GM12878 (cell line): ENCODE data around the gene USF1. TPM values are rescaled to one million over a fixed set of nuclear protein-coding genes. Genes with fewer than 3 reads are reported as not detected.
"Not testable (repeated sequence)": the region's sequence is repeated elsewhere in the genome, so short reads cannot be mapped to it uniquely, and the experiment has no call there.

Experiments
- ATAC-seq: fragments of 200-7000 bp; cut with Tn5 transposase; 3 replicates; pipeline ENCODE4 v1.9.1; 2020; ENCODE audit warnings: mild to moderate bottlenecking, moderate library complexity
- BruUV-seq: library from RNA; stranded (reverse); fragments of 400-500 nt; replicated peaks from 2 replicates; lab custom pipeline; 2021; lab: Mats Ljungman, UMichigan
- CTCF ChIA-PET: fragments of 300-600 bp; sonication (Branson Sonifier 250); formaldehyde crosslinking; extraction: SDS; loops from one replicate; lab custom pipeline; 2021; ENCODE audit warnings: inconsistent platforms; lab: Yijun Ruan, JAX
- POLR2A ChIA-PET: fragments of 350-600 bp; formaldehyde crosslinking; extraction: SDS; loops from one replicate; lab custom pipeline; 2021; ENCODE audit warnings: inconsistent platforms; lab: Charles Lee
- RAD21 ChIA-PET: fragments of 300-600 bp; sonication (Branson Sonifier 250); formaldehyde crosslinking; loops from one replicate; lab custom pipeline; 2023; ENCODE audit warnings: antibody characterized with exemption; ENCODE audit not compliant: unreplicated experiment; lab: Charles Lee
- SMC1A ChIA-PET: fragments of 300-600 bp; sonication (Branson Sonifier 250); formaldehyde crosslinking; loops from one replicate; lab custom pipeline; 2023; ENCODE audit not compliant: unreplicated experiment, uncharacterized antibody; lab: Charles Lee
- DNase-seq: peaks from one replicate; pipeline ENCODE4 v3.0.0-alpha.2; 2011; ENCODE audit warnings: low read depth, low spot score
- FAIRE-seq: peaks from 3 replicates; lab custom pipeline; 2011; peaks lifted over from hg19 to GRCh38; lab: Jason Lieb, UNC
- H2AFZ ChIP-seq: 2 replicates; pipeline ENCODE4 v1.6.0; 2011; ENCODE audit warnings: low read depth, low read length, control low read depth; ENCODE audit not compliant: control insufficient read depth
- H3K27ac ChIP-seq: 2 replicates; pipeline ENCODE4 v1.5.1; 2011; ENCODE audit warnings: control low read depth; ENCODE audit not compliant: control insufficient read depth, insufficient read depth
- H3K27me3 ChIP-seq, 2 experiments: replicated peaks in 1 of 2; 2 replicates each; pipeline versions ENCODE4 v1.6.0 to v1.6.1; 2011; ENCODE audit warnings: low read length in 1 of 2; ENCODE audit not compliant: control insufficient read depth in 2 of 2, insufficient read depth in 2 of 2
- H3K36me3 ChIP-seq, 2 experiments: 2 replicates each; pipeline ENCODE4 v1.5.1; 2011; ENCODE audit warnings: low read length in 1 of 2; ENCODE audit not compliant: control insufficient read depth in 2 of 2, insufficient read depth in 2 of 2
- H3K4me1 ChIP-seq: 2 replicates; pipeline ENCODE4 v1.6.1; 2011; ENCODE audit warnings: mild to moderate bottlenecking, low read length, moderate library complexity, mixed read lengths; ENCODE audit not compliant: control insufficient read depth, insufficient read depth
- H3K4me2 ChIP-seq: 2 replicates; pipeline ENCODE4 v1.6.0; 2011; ENCODE audit warnings: control low read depth; ENCODE audit not compliant: control insufficient read depth, insufficient read depth
- H3K4me3 ChIP-seq: fragments of 200-600 bp; sonication (generic); 2 replicates; pipeline ENCODE4 v1.5.1; 2016
- H3K79me2 ChIP-seq: 2 replicates; pipeline ENCODE4 v1.6.0; 2011; ENCODE audit warnings: low read length; ENCODE audit not compliant: control insufficient read depth, insufficient read depth
- H3K9ac ChIP-seq: 2 replicates; pipeline ENCODE4 v1.8.0; 2011; ENCODE audit warnings: low read length, control low read depth, mixed read lengths; ENCODE audit not compliant: control insufficient read depth, insufficient read depth
- H3K9me3 ChIP-seq: replicated peaks from 3 replicates; pipeline ENCODE4 v1.5.1; 2011; ENCODE audit warnings: mild to moderate bottlenecking, low read length; ENCODE audit not compliant: control insufficient read depth, insufficient read depth
- H4K20me1 ChIP-seq: 2 replicates; pipeline ENCODE4 v1.6.0; 2011; ENCODE audit not compliant: control insufficient read depth, insufficient read depth
- WGBS: methylation state at CpG from one replicate; pipeline ENCODE4 v1.1.6; 2016; ENCODE audit warnings: low lambda C conversion rate; ENCODE audit not compliant: insufficient replicate concordance, insufficient coverage; ENCODE audit errors: missing lambda C conversion rate; 5-methylcytosine and 5-hydroxymethylcytosine counted together
- in situ Hi-C: fragments of 300-500 bp; cut with MboI; formaldehyde crosslinking; loops from 9 replicates; pipeline ENCODE4 v1.14.3; 2018; ENCODE audit warnings: mixed read lengths
- intact Hi-C: fragments of 100-400 bp; cut with micrococcal nuclease; formaldehyde crosslinking; loops from one replicate; pipeline ENCODE4 v1.14.2; 2022; ENCODE audit not compliant: unreplicated experiment
- polyA plus RNA-seq, 11 experiments: library from polyadenylated mRNA; depleted of rRNA in 4 of 11; unstranded in 6 of 11; stranded (reverse) in 5 of 11; fragments of >200 nt; fragmentation: Nextera tagmentation in 4 of 11; fragmentation: Illumina TruSeq in 1 of 11; extraction: Ambion mirVana in 4 of 11; extraction: Trizol in 1 of 11; gene quantifications; 1 replicate in 1 of 11; 2 replicates in 10 of 11; pipeline versions ENCODE4 v1.2.1 to v1.2.3, GENCODE V29; 2011 to 2016; ENCODE audit warnings: inconsistent platforms in 2 of 11, missing spikeins in 2 of 11, low read depth in 1 of 11
- total RNA-seq, 4 experiments: library from RNA; depleted of rRNA in 3 of 4; stranded (reverse); fragments of >200 nt in 3 of 4; fragmentation: Illumina TruSeq in 1 of 4; extraction: Trizol in 1 of 4; gene quantifications; 2 replicates each; pipeline versions ENCODE4 v1.2.1 to v1.2.3, GENCODE V29; 2013 to 2021

Gene USF1
- total and polyA plus RNA-seq, 10 of the 15 experiments (the other 5 are each of a cell fraction or from before 2014, with no cell fraction given) = 9.4 to 92.1 (median 53.5) TPM

- 96% methylated on average over 7 of the region's 7 CpGs for WGBS
- H2AFZ ChIP-seq, H3K9me3 ChIP-seq, FAIRE-seq, H3K9ac ChIP-seq, H3K27ac ChIP-seq, H3K4me3 ChIP-seq, BruUV-seq, H3K27me3 ChIP-seq, intact Hi-C loops, H3K36me3 ChIP-seq, DNase-seq, in situ Hi-C loops, ATAC-seq: not testable (repeated sequence)
- Histone ChIP-seq H4K20me1 (peaks cover 11% of the 10 kb centered on the region; the same call in 1 of the 2 replicates), H3K4me1 (peaks cover 24% of the 10 kb centered on the region), H3K4me2 (peak overlapping the region; percentile 71), H3K79me2 (peaks cover 70% of the 10 kb centered on the region)
- POLR2A ChIA-PET = interaction anchor here (1.4 to 6.8 kb wide), 3 partner anchors 16 to 44 kb away, joined by 3 to 139 read pairs (median 7); partner anchors contain the start of genes F11R and USF1
- SMC1A ChIA-PET = interaction anchor here (0.5 to 9.0 kb wide), 3 partner anchors 19 to 31 kb away, joined by 3 to 134 read pairs (median 8); partner anchors contain the start of gene USF1
- RAD21 ChIA-PET = interaction anchor here (1.0 to 7.1 kb wide), 3 partner anchors 20 to 68 kb away, joined by 3 to 107 read pairs (median 5); partner anchors contain the start of gene USF1
- CTCF ChIA-PET = interaction anchor here (1.0 to 8.6 kb wide), 4 partner anchors 19 to 69 kb away, joined by 4 to 111 read pairs (median 45); partner anchors contain the start of genes KLHDC9 and TSTD1
Measured at GRCh38 chr1:161065681-161066080, 19.9 kb upstream of the USF1 start.

GRCh38 chr1:161063936-161064335, 18.2 kb upstream of the USF1 start:
- H3K4me3 ChIP-seq, ATAC-seq, DNase-seq, FAIRE-seq, H3K4me2 ChIP-seq, BruUV-seq, H2AFZ ChIP-seq, in situ Hi-C loops, intact Hi-C loops, H3K27me3 ChIP-seq, H3K9ac ChIP-seq, H3K27ac ChIP-seq, H3K9me3 ChIP-seq, H3K36me3 ChIP-seq: not testable (repeated sequence)
- ChIA-PET SMC1A (interaction anchor here (0.9 to 9.0 kb wide), 3 partner anchors 17 to 209 kb away, joined by 6 to 134 read pairs (median 8); partner anchors contain the start of gene USF1), CTCF (interaction anchor here (0.7 to 8.6 kb wide), 2 partner anchors 24 to 75 kb away, joined by 3 to 84 read pairs; partner anchors contain the start of gene TSTD1), POLR2A (interaction anchor here (1.5 kb wide), 1 partner anchor 55 kb away, joined by 4 read pairs; no protein-coding TSS in a partner anchor), RAD21 (interaction anchor here (1.5 to 7.1 kb wide), 2 partner anchors 18 to 45 kb away, joined by 4 to 107 read pairs; partner anchors contain the start of gene USF1)
- Histone ChIP-seq H3K79me2 (peaks cover 66% of the 10 kb centered on the region), H4K20me1 (peaks cover 11% of the 10 kb centered on the region; the same call in 1 of the 2 replicates), H3K4me1 (peaks cover 17% of the 10 kb centered on the region)
- 46% methylated on average over 6 of the region's 6 CpGs for WGBS
